Uterus (tissue), 4 donors: ENCODE measurements around the gene PIGN. TPM values are rescaled to one million over a fixed set of nuclear protein-coding genes. Genes with fewer than 3 reads are reported as not detected.

Source experiments
- DNase-seq, 2 donors: peaks; one replicate each; pipeline ENCODE4 v3.0.0-alpha.2; 2019 to 2020
- H3K27ac ChIP-seq, 2 donors: fragments of 200-600 bp; sonication (generic); 1 replicate in 1 of 2; 2 replicates in 1 of 2; pipeline ENCODE4 v1.5.1; 2016 to 2018
- H3K27me3 ChIP-seq, 2 donors: fragments of 200-600 bp; sonication (generic); one replicate each; pipeline ENCODE4 v1.5.1; 2018 to 2019; ENCODE audit warnings: control low read depth in 1 of 2
- H3K36me3 ChIP-seq, 2 donors: fragments of 200-600 bp; sonication (generic); one replicate each; pipeline ENCODE4 v1.5.1; 2019; ENCODE audit warnings: control low read depth in 1 of 2
- H3K4me1 ChIP-seq, 2 donors: fragments of 200-600 bp; sonication (generic); one replicate each; pipeline ENCODE4 v1.5.1; 2018 to 2019; ENCODE audit warnings: control low read depth in 1 of 2
- H3K4me3 ChIP-seq, 2 donors: fragments of 200-600 bp; sonication (generic); 1 replicate in 1 of 2; 2 replicates in 1 of 2; pipeline ENCODE4 v1.5.1; 2018 to 2019; ENCODE audit warnings: mild to moderate bottlenecking in 1 of 2
- H3K9me3 ChIP-seq, 2 donors: fragments of 200-600 bp; sonication (generic); one replicate each; pipeline ENCODE4 v1.5.1; 2019; ENCODE audit warnings: control low read depth in 1 of 2
- POLR2A ChIP-seq, 2 donors: fragments of 450-650 bp; IDR thresholded peaks; one replicate each; pipeline ENCODE4 v1.6.1; 2016; ENCODE audit warnings: antibody characterized with exemption in 2 of 2, mild to moderate bottlenecking in 1 of 2, moderate library complexity in 1 of 2
- intact Hi-C: fragments of 100-400 bp; cut with DNase I; formaldehyde crosslinking; loops from one replicate; pipeline ENCODE4 v1.15.1; 2023; ENCODE audit warnings: low total_unique reads
- total RNA-seq, 4 donors: library from RNA; depleted of rRNA in 3 of 4; stranded (reverse); fragments of >200 nt in 3 of 4; gene quantifications; one replicate each; pipeline versions ENCODE4 v1.1.0 to v1.2.4, GENCODE V29; 2014 to 2023
- TF ChIP-seq, protein P1 (sequence below), 4 experiments: fragments of 200-600 bp in 2 of 4; fragments of 450-650 bp in 2 of 4; sonication (generic) in 2 of 4; IDR thresholded peaks; one replicate each; pipeline ENCODE4 v1.5.1; 2016 to 2019; ENCODE audit warnings: antibody characterized with exemption in 4 of 4, mild to moderate bottlenecking in 2 of 4, moderate library complexity in 1 of 4
- donor health status: DM: yes; HTN: yes; CAD: no.

Gene PIGN
- total RNA-seq, 4 donors from 2014 or later, result 11.5 to 86.7 (median 30.2) TPM

DNA sequence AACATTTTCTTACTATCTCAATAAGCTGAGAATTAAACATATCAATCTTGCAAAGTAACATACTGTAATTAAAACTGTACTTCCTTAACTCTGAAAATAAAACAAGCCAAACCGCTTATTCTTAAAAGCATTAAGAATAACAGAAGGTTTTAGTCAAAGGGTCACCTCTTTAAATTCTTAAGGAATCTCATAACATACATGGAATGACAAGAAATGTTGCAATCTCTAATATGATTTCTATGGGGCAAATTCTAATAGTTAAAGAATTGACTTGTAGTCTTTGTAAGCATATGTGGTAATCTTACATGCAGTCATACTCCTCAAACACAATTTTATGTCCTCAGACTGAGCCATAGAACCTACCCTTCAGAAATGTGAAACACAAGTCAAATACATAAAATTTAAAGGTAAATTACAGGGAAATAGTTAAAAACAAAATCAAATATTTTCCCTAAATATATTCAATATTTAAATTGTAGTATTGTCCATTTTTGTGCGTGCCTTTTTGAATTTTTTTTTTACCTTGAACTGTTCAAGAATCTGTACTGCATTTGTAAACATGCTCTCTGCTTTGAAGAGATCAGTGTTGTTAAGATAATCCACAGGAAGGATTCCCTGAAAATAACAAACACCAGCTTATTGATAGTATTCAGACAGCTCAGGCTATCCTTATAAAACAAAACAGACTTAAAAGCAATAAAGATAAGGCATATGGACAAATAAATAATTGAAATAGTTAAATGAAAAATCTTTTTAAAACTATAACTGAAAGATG is 48.2 kb downstream of the PIGN start:
- Histone ChIP-seq H3K4me3 (no peak overlapping the region), H3K9me3 (no peaks in the 10 kb centered on the region), H3K27ac (no peak overlapping the region), H3K4me1 (no peaks in the 10 kb centered on the region), H3K36me3 (no peaks in the 10 kb centered on the region), H3K27me3 (no peaks in the 10 kb centered on the region)
- DNase-seq, result no peak
- TF ChIP-seq POLR2A (IDR thresholded peaks at IDR 0.05), result no peak
- TF ChIP-seq, protein P1, sequence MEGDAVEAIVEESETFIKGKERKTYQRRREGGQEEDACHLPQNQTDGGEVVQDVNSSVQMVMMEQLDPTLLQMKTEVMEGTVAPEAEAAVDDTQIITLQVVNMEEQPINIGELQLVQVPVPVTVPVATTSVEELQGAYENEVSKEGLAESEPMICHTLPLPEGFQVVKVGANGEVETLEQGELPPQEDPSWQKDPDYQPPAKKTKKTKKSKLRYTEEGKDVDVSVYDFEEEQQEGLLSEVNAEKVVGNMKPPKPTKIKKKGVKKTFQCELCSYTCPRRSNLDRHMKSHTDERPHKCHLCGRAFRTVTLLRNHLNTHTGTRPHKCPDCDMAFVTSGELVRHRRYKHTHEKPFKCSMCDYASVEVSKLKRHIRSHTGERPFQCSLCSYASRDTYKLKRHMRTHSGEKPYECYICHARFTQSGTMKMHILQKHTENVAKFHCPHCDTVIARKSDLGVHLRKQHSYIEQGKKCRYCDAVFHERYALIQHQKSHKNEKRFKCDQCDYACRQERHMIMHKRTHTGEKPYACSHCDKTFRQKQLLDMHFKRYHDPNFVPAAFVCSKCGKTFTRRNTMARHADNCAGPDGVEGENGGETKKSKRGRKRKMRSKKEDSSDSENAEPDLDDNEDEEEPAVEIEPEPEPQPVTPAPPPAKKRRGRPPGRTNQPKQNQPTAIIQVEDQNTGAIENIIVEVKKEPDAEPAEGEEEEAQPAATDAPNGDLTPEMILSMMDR (IDR thresholded peaks at IDR 0.05), result no peak
- intact Hi-C loops, result no loop called here

DNA sequence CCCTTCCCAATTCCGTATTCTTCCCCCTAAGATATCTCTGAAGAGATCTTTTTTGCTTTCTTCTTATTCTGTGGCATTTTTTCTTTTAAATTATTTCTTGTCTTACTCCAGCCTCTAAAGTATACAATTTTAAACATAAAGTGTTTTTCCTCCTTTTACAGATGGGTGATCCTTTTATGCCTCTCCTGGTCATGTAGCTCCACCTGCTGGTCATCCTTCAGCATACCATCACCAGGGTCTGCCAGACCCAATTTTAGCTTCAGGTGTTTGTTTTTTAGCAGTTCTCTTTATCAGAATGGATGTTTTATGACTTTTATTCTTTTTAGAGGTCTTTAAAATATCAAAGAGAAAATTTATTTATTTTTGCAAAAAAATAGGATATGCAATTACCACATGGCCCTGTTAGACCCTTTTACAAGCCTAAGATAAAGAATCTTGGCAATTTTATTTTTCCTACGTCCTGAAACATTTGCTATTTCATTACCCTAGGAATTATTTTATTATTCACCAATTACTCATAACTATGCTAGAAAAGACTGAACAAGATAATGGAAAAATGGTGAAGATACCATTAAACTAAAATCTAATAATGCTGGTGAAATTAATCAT is 55.5 kb downstream of the PIGN start:
- Histone ChIP-seq H3K9me3 (no peaks in the 10 kb centered on the region), H3K4me1 (no peaks in the 10 kb centered on the region), H3K27ac (no peak overlapping the region), H3K36me3 (no peaks in the 10 kb centered on the region), H3K4me3 (no peak overlapping the region), H3K27me3 (no peaks in the 10 kb centered on the region)
- peak; percentile 48 to 66 for DNase-seq
- TF ChIP-seq, protein P1 (IDR thresholded peaks at IDR 0.05), result peak; percentile 81 to 96 (median 90)
- TF ChIP-seq POLR2A (IDR thresholded peaks at IDR 0.05), result no peak
- intact Hi-C loops, result no loop called here

DNA sequence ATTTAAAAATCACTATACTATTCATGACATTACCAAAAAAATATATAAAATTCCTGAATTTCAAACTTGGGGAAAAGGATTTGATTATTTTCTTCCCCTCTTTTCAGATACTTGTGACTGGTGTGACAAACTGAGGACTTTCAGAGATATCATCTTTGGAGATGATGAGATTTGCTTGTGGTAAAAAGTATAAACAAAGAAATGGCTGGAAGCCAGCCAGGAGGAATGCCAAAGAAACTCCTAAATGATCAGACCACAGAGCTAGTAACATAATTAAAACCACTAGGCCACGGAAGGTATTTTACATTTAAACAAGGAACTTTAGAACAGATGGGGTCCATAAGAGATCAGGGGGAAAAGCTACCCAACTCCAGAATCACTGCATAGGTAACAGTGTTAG is 58.7 kb downstream of the PIGN start:
- Histone ChIP-seq H3K36me3 (no peaks in the 10 kb centered on the region), H3K9me3 (no peaks in the 10 kb centered on the region), H3K27ac (no peak overlapping the region), H3K4me3 (no peak overlapping the region), H3K4me1 (no peaks in the 10 kb centered on the region), H3K27me3 (no peaks in the 10 kb centered on the region)
- TF ChIP-seq, protein P1 (IDR thresholded peaks at IDR 0.05), result no peak
- no peak for TF ChIP-seq POLR2A (IDR thresholded peaks at IDR 0.05)
- intact Hi-C loops, result no loop called here
- no peak for DNase-seq

DNA sequence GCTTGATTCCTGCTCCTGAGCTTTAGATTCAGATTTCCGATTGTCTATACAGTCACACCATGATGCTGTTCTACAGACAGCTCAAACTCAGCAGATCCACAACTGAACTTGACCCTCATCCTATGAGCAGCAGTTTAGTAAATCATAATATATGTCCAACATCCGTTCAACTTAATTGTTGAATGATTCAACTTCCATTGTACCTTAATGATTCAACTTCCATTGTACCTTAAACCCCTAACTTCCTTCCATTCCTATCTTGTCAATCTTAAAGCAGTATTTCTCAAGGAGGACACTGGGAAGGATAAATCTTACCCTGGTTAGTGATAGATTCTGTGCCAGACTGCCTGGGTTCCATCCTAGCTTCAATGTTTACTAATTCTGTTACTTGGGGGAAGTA is 60.1 kb downstream of the PIGN start:
- Histone ChIP-seq H3K9me3 (no peaks in the 10 kb centered on the region), H3K27ac (no peak overlapping the region), H3K36me3 (no peaks in the 10 kb centered on the region), H3K27me3 (no peaks in the 10 kb centered on the region), H3K4me1 (no peaks in the 10 kb centered on the region), H3K4me3 (no peak overlapping the region)
- TF ChIP-seq, protein P1 (IDR thresholded peaks at IDR 0.05), result no peak
- intact Hi-C loops, result no loop called here
- no peak for DNase-seq

DNA sequence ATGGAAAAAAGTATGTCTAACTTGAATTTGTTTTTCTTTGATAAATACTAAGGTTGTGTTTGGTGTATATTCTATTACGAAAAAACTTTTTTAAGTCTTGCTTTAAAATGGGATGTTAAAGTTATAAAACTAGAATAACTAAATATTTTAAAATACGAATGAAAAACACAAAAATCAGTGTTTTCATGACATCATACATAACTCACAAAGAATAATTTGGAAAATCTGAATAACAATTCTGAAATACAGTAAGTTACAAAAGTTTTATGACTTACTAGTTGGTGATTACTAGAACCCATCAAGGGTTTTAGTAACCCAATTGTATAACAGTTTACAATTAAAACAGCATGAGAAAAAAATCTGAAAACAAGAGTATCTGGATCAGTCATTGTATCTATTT is 61.2 kb downstream of the PIGN start:
- Histone ChIP-seq H3K27me3 (no peaks in the 10 kb centered on the region), H3K9me3 (no peaks in the 10 kb centered on the region), H3K4me1 (no peaks in the 10 kb centered on the region), H3K36me3 (no peaks in the 10 kb centered on the region), H3K27ac (no peak overlapping the region), H3K4me3 (no peak overlapping the region)
- DNase-seq, result no peak
- intact Hi-C loops, result no loop called here
- no peak for TF ChIP-seq POLR2A (IDR thresholded peaks at IDR 0.05)
- TF ChIP-seq, protein P1 (IDR thresholded peaks at IDR 0.05), result no peak
